ENCODE results near the gene EPHA2. TPM values are rescaled to one million over a fixed set of nuclear protein-coding genes. Genes with fewer than 3 reads are reported as not detected.
A peak's percentile ranks its signal among the peaks of the same experiment; 100 is the strongest.
"Not testable (repeated sequence)": the region's sequence is repeated elsewhere in the genome, so short reads cannot be mapped to it uniquely, and the experiment has no call there.

EPHA2 gene
- total RNA-seq, 1 donor from 2014 or later = 146 TPM

DNA sequence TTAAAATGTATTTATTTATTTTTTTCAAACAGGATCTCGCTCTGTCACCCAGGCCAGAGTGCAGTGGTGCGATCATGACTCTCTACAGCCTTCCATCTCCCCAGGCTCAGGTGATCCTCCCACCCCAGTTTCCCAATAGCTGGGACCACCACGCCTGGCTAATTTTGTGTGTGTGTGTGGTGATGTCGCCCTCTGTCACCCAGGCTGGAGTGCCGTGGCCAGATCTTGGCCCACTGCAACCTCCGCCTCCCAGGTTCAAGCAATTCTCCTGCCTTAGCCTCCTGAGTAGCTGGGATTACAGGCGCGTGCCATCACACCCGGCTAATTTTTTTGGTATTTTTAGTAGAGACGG, 12.3 kb upstream of the EPHA2 start:
- DNase-seq (ENCODE audit: low read depth) = not testable (repeated sequence)

DNA sequence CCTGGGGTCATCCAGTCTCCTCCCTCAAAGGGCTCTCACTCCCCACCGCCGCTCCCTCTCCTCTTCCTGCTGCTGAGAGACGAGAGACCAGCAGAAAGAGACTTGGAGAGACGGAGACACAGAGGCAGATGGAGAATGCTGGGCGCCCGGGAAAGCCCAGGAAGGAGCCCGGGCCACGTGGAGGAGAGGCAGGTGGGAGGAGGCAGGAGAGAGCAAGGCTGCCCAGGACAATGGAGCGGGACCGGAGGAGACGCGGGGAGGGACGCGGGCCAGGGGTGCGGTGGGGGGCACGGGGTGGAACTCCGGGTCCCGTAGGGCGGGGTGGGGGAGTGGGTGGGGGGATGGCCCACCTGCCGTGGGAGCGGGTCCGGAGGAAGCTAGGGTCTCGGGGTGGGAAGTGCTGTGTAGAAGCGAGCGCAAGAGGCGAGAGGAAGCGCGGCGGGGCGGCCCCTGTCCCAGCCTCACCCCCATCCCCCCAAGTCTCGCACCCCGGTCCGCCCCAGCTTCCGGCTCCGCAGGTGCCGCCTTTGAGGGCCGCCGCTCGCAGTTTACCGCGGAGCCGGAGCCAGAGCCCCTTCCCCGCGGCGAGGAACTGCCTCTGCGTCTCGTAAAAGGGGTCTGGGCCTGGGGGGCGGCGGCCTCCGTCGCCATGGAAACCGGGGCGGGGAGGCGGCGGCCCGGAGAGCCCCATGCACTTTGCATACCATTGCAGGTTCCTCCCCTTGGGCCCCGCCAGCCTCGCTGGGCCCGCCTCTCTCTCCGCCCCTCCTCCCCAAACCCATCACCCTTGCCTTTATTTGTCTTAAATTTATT, 11.7 kb upstream of the EPHA2 start:
- no peak for DNase-seq (ENCODE audit: low read depth)

DNA sequence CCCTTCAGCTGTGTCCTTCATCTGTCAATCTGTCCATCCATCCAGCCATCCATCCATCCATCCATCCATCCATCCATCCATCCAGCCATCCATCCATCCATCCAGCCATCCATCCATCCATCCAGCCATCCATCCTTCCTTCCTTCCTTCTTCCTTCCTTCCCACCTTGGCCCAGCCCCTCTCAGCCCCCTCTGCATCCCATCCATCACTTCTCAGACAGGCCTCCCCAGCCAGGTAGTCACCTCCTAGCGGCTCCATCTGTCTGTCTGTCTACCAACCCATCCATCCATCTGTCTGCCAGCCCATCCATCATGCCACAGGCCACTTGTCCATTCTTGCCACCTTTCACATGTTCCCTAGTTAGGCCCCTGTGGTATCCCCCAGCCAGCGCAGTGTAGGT, 10.2 kb upstream of the EPHA2 start:
- DNase-seq (ENCODE audit: low read depth) = no peak

DNA sequence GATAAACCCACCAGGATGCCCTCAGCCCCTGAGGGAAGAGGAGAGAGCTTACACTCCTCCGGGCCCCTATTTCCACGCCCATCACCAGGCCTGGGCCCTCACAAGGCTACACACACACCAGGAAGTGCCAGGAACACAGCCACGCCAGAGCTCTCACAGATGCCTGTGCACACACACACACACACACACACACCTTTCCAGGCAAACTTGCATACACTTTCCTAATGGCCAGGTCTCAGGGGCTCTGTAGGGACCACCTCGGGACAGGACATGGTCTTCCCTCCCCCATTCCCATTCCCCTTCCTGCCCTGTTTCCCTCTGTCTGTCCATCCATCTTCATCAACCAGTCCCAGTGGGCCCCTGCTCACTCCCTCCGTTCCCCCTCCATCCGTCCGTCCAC, 9.7 kb upstream of the EPHA2 start:
- no peak for DNase-seq (ENCODE audit: low read depth)

DNA sequence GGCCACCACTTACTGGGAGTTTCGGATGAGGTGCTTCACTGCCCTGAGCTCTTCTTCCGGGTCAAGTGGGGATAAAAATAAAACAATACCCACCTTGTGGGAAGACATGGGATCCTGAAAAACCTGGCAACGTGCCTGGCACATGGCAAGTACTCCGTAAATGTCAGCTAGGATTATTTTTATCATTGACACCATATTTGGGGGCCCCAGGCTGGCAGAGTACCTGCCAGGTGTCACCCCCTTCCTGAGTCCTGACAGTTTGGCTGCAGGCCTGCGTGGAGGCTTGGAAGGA, 9.2 kb upstream of the EPHA2 start:
- no peak for DNase-seq (ENCODE audit: low read depth)

DNA sequence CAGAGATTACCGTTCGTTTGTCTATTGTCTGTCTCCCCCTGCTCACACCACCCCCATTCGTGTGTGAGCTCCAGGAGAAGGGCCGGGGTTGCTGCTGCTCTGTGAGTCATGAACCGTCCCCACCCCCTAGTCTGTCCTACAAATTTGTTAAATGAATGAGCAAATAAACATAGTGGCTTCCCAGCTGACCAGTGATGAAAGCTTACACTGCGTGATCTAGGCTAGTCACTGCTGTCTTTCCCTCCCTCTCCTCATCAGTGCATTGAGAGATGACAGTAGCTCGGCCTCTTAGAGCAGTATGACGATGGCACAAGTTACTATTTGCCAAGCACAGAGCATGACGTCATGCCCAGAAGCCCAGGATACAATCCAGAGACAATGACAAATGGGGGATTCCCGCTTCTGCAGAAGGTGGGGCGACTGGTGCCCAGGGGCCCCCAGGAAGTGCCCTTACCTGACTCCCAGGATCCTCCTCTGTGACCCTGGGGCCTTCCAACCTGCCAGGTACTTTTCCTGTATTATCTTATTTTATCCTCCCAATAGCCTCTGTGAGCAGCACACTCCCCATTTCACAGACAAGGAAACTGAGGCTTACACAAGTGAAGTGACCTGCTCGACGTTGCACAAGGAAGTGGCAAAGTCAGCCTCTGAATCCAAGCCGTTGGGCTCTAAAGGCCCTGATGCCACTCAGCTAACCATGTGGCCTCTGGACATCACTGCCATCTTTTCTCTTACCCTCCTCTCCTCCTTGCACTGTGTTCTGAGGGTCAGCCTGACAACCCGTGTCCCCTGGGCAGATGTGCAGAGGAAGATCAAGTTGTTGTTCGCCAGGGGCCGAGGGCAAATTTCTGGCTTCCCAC, 8.6 kb upstream of the EPHA2 start:
- peak; percentile 97 for DNase-seq (ENCODE audit: low read depth)

DNA sequence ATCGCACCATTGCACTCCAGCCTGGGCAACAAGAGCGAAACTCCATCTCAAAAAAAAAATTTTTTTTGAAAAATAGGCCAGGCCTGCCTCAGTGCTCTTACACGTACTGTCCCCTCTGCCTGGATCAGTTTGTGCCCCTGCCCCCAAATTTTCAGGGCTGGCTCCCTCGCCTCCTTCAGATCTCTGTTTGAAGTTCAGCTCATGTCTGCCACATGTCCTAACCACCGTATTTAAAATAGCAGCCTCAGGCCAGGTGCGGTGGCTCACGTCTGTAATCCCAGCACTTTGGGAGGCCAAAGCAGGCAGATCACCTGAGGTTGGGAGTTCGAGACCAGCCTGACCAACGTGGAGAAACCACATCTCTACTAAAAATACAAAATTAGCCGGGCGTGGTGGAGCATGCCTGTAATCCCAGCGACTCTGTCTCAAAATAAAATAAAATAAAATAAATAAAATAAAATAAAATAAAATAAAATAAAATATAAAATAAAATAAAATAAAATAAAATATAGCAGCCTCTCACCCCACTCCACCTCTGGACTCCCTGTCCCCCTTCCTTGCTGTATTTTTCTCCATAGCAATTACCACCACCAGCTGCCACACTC, 7.8 kb upstream of the EPHA2 start:
- DNase-seq (ENCODE audit: low read depth) = not testable (repeated sequence)

DNA sequence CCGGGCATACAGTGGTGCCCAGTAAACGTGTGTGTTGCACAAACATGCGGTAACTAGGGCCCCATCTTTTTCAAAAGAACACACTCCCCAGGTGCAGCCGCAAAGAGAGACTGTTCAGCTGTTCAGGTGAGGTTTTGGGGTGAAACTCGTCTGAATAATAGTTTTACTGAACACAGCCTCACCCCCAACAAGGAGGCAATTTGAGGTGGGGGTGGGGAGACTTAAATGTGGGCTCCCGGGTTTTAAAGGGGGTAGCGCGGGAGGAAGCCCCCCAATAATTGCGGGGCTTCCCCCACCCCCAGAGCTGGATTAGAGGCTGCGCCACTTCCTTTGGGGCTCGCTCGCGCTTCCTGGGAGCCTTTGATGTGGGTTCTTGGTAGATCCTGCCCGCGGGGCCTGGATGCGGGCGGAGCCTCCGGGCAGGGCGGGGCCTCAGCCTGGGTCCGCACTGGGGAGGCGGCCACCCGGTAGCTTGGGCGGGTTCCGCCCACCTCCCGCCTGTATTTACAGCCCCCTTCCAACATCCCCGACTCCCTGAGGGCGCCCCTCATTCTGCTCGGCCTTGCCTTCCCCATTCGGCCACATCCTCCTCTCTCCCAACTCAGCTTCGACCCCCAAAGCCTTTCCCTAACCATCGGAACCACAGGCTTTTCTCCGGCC, 6.4 kb upstream of the EPHA2 start:
- DNase-seq (ENCODE audit: low read depth) = no peak

DNA sequence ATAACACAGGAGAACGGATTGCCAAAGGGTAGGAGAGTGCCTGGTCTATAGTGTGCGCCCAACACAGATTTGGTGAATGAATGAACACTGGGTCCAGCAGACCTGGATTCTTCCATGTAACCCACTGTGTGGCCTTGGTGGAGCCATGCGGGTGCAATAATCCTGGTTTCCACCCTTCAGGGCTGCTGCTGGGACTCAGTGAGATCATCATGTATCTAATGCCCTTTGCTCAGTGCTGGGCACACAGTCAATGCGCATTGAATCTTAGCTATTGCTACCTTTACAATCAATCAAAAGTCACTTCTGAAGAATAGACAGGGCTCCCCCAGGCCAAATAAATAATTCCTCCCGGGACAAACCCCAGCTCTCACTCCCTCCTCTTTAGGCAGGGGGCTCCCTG, 5.8 kb upstream of the EPHA2 start:
- DNase-seq (ENCODE audit: low read depth) = no peak

DNA sequence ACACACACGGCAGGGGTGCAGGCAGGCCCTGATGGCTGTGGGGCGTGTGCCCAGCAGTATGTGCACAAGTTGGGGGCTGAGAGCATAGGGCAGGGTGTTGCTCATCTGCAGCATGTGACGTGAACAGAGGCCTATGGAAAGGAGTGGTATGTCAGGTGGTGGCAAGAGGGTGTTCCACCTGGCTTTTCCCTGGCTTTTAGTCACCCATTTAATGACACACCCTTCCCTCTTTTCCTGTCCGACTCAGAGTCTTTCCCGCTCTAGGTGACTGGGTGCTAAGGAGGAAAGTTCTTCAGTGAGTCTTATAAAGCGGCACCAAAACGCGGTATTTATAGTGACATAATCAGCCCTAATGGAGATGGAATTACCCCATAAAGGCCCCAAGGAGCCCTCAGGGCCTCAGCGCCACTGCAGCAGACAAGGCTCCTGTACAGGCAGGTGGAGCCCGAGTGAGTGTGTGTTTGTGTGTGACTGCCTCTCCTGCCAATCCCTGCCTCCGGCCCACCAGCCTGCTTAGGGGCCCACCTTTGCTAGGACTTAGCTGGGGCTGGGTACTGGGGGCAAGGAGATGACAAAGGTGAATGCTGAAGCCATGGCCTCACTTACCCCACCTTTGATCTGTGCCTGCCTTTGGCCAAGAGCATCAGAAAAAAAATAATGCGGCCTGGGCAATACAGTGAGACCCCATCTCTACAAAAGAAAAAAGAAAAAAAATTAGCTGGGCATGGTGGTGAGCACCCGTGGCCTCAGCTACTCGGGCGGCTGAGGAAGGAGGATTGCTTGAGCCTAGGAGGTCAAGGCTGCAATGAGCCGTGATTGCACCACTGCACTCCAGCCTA, 3.3 kb upstream of the EPHA2 start:
- peak; percentile 81 for DNase-seq (ENCODE audit: low read depth)

DNA sequence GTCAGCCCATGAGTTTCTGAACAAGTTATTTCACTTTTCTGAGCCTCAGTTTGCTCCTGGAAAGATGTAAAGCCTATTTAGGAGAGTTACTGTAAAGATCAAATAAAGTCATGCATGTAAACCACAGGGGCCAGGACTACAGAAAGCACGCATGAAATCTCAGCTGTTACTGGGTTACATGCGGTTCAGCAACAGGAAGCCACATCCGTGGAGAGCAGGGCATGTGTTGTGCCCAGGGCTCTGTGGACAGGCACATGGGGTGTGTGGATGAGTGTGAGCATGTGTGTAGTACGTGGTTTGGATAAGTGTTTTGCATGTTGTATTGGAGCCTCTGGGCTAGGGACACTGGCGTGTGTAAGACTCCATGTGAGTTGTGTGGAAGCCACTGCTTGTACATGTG, 2.2 kb upstream of the EPHA2 start:
- DNase-seq (ENCODE audit: low read depth) = no peak

DNA sequence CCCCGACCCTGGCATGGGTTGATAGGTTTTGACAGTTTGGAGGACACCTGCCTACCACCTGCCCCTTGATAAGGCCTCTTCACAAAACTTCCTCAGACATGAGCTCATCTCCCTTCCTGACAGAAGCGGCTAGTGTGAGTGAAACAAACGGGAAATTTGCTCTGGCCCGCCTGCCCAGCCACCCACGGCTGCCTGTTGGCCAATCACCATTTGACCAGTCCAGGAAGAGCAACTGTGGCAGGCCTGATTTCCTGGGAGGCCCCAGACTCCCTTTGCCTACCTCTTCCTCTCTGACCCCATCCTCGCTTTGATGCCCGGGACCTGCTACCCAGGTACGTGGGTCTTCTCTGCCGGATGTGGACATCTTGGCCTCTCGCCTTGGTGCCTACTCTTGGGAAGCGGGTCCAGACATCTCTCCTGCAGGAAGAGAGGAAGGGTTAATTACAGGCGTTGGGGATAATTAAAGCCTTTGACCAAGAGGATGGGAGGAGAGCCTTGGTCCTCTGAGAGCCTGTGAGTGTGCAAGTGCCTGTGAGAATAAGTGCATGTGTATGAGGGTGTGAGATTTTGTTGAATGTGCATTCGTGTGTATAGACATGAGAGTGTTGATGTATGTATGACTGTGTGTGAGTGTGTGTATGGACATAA, 1.1 kb upstream of the EPHA2 start:
- peak; percentile 68 for DNase-seq (ENCODE audit: low read depth)

DNA sequence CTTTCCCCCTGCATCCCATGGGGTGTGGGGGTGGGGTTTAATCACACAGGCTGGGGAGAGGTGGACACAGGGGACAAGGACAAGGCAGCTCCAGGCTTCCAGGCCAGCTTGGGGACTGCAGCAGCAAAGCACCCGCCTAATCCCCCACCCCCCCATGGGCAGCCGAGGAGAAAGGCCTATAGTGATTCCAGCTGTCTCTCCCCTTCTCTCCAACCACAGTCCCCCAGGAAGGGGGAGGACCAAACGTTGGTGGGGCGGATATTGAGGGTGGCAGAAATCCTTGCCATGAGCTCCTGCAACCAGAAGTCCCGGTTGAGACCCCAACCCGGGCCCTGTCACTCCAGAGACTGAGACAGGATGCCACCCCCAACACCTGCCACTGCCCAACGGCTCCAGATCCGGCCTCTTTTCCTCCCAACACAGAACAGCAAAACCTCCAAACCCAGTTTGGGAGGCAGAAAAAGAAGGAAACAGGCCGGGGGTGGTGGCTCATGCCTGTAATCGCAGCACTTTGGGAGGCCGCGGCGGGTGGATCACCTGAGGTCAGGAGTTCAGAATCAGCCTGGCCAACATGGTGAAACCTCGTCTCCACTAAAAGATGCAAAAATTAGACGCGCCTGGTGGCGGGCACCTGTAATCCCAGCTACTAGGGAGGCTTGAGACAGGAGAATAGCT, 1.7 kb downstream of the EPHA2 start:
- DNase-seq (ENCODE audit: low read depth) = no peak

DNA sequence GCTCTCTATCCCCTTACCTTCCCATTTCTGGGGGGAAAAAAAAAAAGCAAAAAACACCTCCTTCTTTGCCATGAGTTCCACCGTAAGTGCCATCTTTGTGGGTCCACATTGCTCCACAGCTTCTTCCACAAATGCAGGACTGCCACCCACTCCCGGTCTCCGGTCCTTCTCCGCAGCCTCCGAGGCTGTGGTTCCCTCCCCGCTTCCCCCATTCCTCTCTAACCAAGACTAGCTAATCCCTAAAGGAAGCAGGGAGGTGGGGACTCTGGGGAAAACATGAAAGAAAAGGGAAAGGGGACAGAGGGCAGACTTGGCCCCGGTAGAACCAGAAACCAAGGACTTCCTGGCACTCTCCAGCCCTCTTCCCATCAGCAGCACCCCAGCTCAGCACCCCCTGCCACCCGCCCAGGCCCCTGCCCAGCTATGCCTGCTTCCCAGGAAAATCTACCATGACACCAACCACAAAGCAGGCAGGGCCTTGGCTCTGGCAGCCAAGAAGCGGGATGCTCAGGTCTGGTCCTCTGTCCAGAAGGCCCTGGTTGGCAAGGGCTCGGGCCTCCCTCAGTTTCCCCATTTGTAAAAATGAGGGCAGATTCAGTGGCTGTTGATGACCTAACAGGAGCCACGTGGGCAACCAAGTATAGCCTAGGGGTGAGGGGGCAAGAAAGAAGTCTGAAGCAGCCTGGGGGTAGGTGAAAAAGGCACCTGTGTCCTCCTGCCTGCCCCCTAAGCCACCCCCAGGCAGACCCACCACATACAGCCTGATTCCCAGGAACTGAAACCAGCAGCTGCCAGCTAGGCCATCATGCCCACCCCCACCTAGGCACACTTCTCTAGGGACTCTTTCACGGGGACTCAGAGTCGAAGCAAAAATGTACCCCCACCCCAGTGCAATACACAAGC, 2.5 kb downstream of the EPHA2 start:
- DNase-seq (ENCODE audit: low read depth) = no peak

DNA sequence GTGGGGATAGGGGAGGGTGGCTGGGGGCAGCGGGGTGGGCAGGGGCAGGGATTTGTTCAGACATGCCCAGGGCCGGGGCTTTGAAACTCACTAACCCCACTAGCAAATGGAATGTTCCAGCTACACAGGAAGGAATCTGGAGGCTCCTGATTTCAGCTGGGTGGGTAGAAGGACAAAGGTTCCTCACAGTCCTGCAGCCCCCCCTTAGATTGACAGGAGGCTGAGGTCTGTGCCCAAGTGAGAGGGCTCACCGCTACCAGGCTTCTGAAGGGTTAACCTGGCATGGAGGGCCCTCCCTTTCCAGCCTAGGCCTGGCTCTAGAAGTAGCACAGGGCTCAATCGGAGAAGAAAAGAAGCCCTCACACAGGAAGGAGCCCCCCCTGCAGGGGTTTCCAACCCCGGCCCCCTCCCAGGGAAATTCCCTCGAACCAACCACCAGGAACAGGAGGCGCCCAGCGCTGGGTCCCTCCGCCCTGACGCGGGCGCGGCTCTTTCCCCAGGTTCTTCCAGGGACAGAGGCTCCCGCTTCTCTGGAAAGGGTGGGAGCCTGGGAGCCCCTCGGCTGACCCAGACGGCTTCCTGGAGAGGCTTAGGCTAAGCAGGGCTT, 3.3 kb downstream of the EPHA2 start:
- peak; percentile 61 for DNase-seq (ENCODE audit: low read depth)

DNA sequence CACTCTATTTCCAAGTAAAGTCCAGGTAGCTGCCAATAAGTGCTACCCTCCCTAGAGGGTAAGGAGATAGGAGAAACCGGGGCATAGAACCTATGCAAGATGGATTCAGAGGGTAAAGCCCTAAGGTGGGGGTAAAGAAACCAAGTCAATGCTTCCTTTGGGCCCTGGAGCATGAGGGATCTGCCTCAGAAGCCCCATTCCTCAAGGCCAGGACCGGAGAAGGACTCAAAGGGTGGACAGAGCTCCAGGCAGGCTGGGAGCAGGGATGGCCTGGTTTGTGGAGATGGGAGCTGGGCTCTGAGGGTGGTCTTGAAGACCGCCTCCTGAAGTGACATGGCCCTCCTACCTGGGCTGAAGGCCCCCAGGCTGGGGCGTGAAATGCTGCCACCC, 3.9 kb downstream of the EPHA2 start:
- DNase-seq (ENCODE audit: low read depth) = no peak

DNA sequence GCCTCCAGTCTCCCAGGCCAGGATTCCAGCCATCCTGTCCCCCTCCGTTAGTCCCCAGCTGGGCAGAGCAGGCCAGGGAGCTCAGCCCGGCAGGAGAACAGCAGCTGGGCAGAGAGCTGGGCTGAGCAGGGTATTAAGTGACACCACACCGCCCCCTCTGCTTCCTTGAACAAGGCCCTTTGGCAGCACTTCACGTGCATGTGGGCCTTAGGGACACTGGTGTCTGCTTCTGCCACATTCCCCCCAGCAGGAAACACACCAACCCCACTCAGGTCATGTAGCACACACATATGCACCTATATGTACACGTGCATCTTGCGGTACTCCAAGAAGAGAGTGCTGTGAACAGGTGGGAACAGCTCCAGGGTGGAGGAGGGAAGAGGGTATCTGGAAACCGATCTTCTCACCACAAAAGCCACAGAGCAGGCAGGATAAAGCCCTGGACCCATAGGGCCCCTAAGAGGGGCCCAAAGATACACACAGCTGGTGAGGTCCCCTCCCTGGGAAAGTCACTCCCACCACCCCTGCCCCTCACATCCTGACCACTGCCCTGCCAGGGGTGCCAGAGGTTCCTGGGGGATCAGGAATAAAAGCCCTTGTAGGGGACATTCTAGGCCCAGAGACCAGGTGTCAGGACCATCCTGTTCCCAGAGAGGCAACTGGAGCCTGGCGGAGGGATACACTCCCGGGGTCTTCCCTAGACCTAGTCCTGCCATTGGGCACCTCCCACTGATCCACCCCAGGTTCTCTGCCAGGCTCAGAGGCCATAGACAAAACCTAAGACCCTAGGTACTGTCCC, 4.5 kb downstream of the EPHA2 start:
- no peak for DNase-seq (ENCODE audit: low read depth)

DNA sequence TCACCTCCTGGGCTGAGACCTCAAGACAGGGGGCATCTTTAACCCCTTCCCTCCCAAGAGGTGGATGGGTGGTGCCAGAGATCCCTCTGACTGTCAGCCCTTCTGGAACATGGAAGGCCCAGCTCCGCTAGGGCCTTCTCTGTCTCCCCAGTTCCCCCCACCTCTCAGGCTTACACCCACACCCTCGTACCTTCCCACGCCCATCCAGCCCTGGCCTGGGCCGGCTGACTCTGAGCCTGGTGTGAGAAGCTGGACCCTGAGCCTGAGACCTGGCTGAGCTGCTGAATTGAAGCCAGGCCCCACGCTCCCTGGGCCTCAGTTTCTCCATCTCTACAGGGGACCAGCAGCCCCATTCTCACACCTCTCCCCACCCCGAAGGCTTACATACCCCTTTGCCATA, 5.4 kb downstream of the EPHA2 start:
- no peak for DNase-seq (ENCODE audit: low read depth)
